CD4-positive, CD25-positive, alpha-beta regulatory T cell (primary cell): ENCODE results near the gene ZNF213. TPM values are rescaled to one million over a fixed set of nuclear protein-coding genes. Genes with fewer than 3 reads are reported as not detected.

Experiments used
- ATAC-seq, 2 donors: fragments of 150-1000 bp; cut with Tn5 transposase; one replicate each; pipeline ENCODE4 v1.10.0; 2021; ENCODE audit warnings: low read depth in 2 of 2, moderate number of reproducible peaks in 2 of 2, moderate library complexity in 1 of 2
- DNase-seq, 3 donors: peaks; one replicate each; pipeline versions ENCODE4 v3.0.0 to v3.0.0-alpha.2; 2012 to 2022; ENCODE audit warnings: mixed read lengths in 1 of 3
- H3K27ac ChIP-seq: one replicate; pipeline ENCODE4 v1.7.0; 2013; ENCODE audit warnings: mild to moderate bottlenecking, low read length; ENCODE audit not compliant: insufficient read depth, poor library complexity, severe bottlenecking
- H3K27me3 ChIP-seq: one replicate; pipeline ENCODE4 v1.7.0; 2013; ENCODE audit warnings: low read length; ENCODE audit not compliant: control insufficient read depth, insufficient read depth
- H3K36me3 ChIP-seq: one replicate; pipeline ENCODE4 v1.7.0; 2013; ENCODE audit warnings: mild to moderate bottlenecking, low read length, moderate library complexity; ENCODE audit not compliant: control insufficient read depth, insufficient read depth
- H3K4me1 ChIP-seq: 2 replicates; pipeline ENCODE4 v1.7.0; 2013; ENCODE audit warnings: mild to moderate bottlenecking, low read length; ENCODE audit not compliant: insufficient read depth, control insufficient read depth, poor library complexity, severe bottlenecking
- H3K4me3 ChIP-seq: one replicate; pipeline ENCODE4 v1.7.0; 2013; ENCODE audit warnings: low read depth, mild to moderate bottlenecking, low read length, moderate library complexity
- H3K9me3 ChIP-seq, 2 experiments: 1 replicate in 1 of 2; 2 replicates in 1 of 2; pipeline ENCODE4 v1.7.0; 2013; ENCODE audit warnings: low read length in 2 of 2, mild to moderate bottlenecking in 1 of 2, moderate library complexity in 1 of 2; ENCODE audit not compliant: control insufficient read depth in 2 of 2
- H3K27ac Mint-ChIP-seq, 3 donors: one replicate each; pipeline ENCODE4 v1.8.0; 2020 to 2022; ENCODE audit warnings: mild to moderate bottlenecking in 3 of 3, mixed read lengths in 3 of 3, moderate library complexity in 2 of 3
- H3K27me3 Mint-ChIP-seq: one replicate; pipeline ENCODE4 v1.8.0; 2022; ENCODE audit warnings: mild to moderate bottlenecking, mixed read lengths
- H3K36me3 Mint-ChIP-seq: one replicate; pipeline ENCODE4 v1.8.0; 2020; ENCODE audit warnings: mixed read lengths
- H3K4me1 Mint-ChIP-seq, 4 donors: one replicate each; pipeline ENCODE4 v1.8.0; 2020 to 2022; ENCODE audit warnings: mixed read lengths in 4 of 4, mild to moderate bottlenecking in 1 of 4
- H3K4me3 Mint-ChIP-seq, 4 donors: one replicate each; pipeline ENCODE4 v1.8.0; 2020 to 2022; ENCODE audit warnings: mild to moderate bottlenecking in 4 of 4, mixed read lengths in 4 of 4, moderate library complexity in 3 of 4
- H3K9me3 Mint-ChIP-seq, 7 donors: one replicate each; pipeline ENCODE4 v1.8.0; 2020 to 2022; ENCODE audit warnings: mixed read lengths in 7 of 7, mild to moderate bottlenecking in 3 of 7, moderate library complexity in 2 of 7
- polyA plus RNA-seq, 4 donors: library from polyadenylated mRNA; unstranded; fragments of 300-500 nt; fragmentation: Illumina TruSeq; gene quantifications; one replicate each; pipeline ENCODE4 v1.2.3, GENCODE V29; 2021
- total RNA-seq: library from RNA; stranded (reverse); gene quantifications from one replicate; pipeline ENCODE4 v1.2.3, GENCODE V29; 2022

The ZNF213 gene
- total and polyA plus RNA-seq, 5 donors from 2014 or later = 1.9 to 3.8 (median 2.2) TPM

GRCh38 chr16:3129137-3130131, 5.4 kb upstream of the ZNF213 start:
- peak; percentile 77 to 79 for ATAC-seq
- peaks cover 4% of the 10 kb centered on the region for H3K36me3 Mint-ChIP-seq
- DNase-seq = peak; percentile 78 to 94 (median 89)
- peak overlapping the region; percentile 71 to 94 (median 91) for H3K27ac Mint-ChIP-seq
- Histone ChIP-seq H3K27ac (peak overlapping the region; percentile 63), H3K4me3 (peak overlapping the region; percentile 94), H3K27me3 (no peaks in the 10 kb centered on the region), H3K4me1 (peaks cover 40% of the 10 kb centered on the region), H3K9me3 (no peaks in the 10 kb centered on the region), H3K36me3 (no peaks in the 10 kb centered on the region)
- peaks cover 0 to 1% (median 0%) of the 10 kb centered on the region in 7 donors for H3K9me3 Mint-ChIP-seq
- peaks cover 16 to 60% (median 39%) of the 10 kb centered on the region in 4 donors for H3K4me1 Mint-ChIP-seq
- peak overlapping the region; percentile 88 to 96 (median 93) for H3K4me3 Mint-ChIP-seq
- H3K27me3 Mint-ChIP-seq = no peaks in the 10 kb centered on the region

GRCh38 chr16:3131755-3132377, 3.0 kb upstream of the ZNF213 start:
- Mint-ChIP-seq H3K27ac (peak overlapping the region; percentile 35 to 77 (median 46)), H3K36me3 (peaks cover 4% of the 10 kb centered on the region), H3K27me3 (no peaks in the 10 kb centered on the region), H3K9me3 (peaks cover 0 to under 1% (median 0%) of the 10 kb centered on the region in 7 donors), H3K4me3 (peak overlapping the region in 3 of 4 donors; percentile 50 to 89 (median 62)), H3K4me1 (peaks cover 12 to 67% (median 36%) of the 10 kb centered on the region in 4 donors)
- DNase-seq = peak in 1 of 3 donors; percentile 60
- H3K36me3 ChIP-seq = no peaks in the 10 kb centered on the region
- H3K27me3 ChIP-seq = no peaks in the 10 kb centered on the region
- H3K4me3 ChIP-seq = no peak overlapping the region
- H3K27ac ChIP-seq = no peak overlapping the region
- no peaks in the 10 kb centered on the region for H3K9me3 ChIP-seq
- no peak for ATAC-seq
- peaks cover 42% of the 10 kb centered on the region for H3K4me1 ChIP-seq

GRCh38 chr16:3133844-3134243, 985 bp upstream of the ZNF213 start:
- H3K4me1 Mint-ChIP-seq = peaks cover 11 to 57% (median 22%) of the 10 kb centered on the region in 4 donors
- Histone ChIP-seq H3K36me3 (peaks cover under 1% of the 10 kb centered on the region), H3K27ac (peak overlapping the region; percentile 93), H3K27me3 (no peaks in the 10 kb centered on the region), H3K9me3 (no peaks in the 10 kb centered on the region), H3K4me1 (peaks cover 28% of the 10 kb centered on the region), H3K4me3 (peak overlapping the region; percentile 89)
- H3K27me3 Mint-ChIP-seq = no peaks in the 10 kb centered on the region
- H3K9me3 Mint-ChIP-seq = no peaks in the 10 kb centered on the region
- H3K4me3 Mint-ChIP-seq = peak overlapping the region; percentile 94 to 100 (median 99)
- H3K36me3 Mint-ChIP-seq = peaks cover 4% of the 10 kb centered on the region
- DNase-seq (peak in 1 of 3 donors; percentile 4), ATAC-seq (no peak)
- peak overlapping the region; percentile 96 to 99 (median 96) for H3K27ac Mint-ChIP-seq

- Histone ChIP-seq H3K36me3 (peaks cover 4% of the 10 kb centered on the region), H3K4me3 (peak overlapping the region; percentile 96), H3K4me1 (peaks cover 18% of the 10 kb centered on the region), H3K9me3 (no peaks in the 10 kb centered on the region), H3K27ac (peak overlapping the region; percentile 93), H3K27me3 (no peaks in the 10 kb centered on the region)
- peak overlapping the region; percentile 93 to 99 (median 96) for H3K4me3 Mint-ChIP-seq
- peak in 1 of 3 donors; percentile 62 for DNase-seq
- peak in 1 of 2 donors; percentile 23 for ATAC-seq
- H3K27ac Mint-ChIP-seq = peak overlapping the region in 2 of 3 donors; percentile 96 to 99
- H3K9me3 Mint-ChIP-seq = no peaks in the 10 kb centered on the region
- peaks cover 4 to 48% (median 14%) of the 10 kb centered on the region in 4 donors for H3K4me1 Mint-ChIP-seq
- peaks cover 3% of the 10 kb centered on the region for H3K36me3 Mint-ChIP-seq
- H3K27me3 Mint-ChIP-seq = no peaks in the 10 kb centered on the region
Measured at GRCh38 chr16:3135126-3135715, 392 bp downstream of the ZNF213 start.

GRCh38 chr16:3137267-3137666, 2.4 kb downstream of the ZNF213 start:
- Histone ChIP-seq H3K27me3 (no peaks in the 10 kb centered on the region), H3K4me1 (peaks cover 18% of the 10 kb centered on the region), H3K36me3 (peaks cover 13% of the 10 kb centered on the region), H3K27ac (no peak overlapping the region), H3K4me3 (no peak overlapping the region), H3K9me3 (no peaks in the 10 kb centered on the region)
- H3K27ac Mint-ChIP-seq = no peak overlapping the region
- peak overlapping the region in 2 of 4 donors; percentile 54 to 70 for H3K4me3 Mint-ChIP-seq
- peaks cover 4 to 48% (median 14%) of the 10 kb centered on the region in 4 donors for H3K4me1 Mint-ChIP-seq
- no peak for ATAC-seq
- no peak for DNase-seq
- H3K27me3 Mint-ChIP-seq = no peaks in the 10 kb centered on the region
- peaks cover 7% of the 10 kb centered on the region for H3K36me3 Mint-ChIP-seq
- no peaks in the 10 kb centered on the region for H3K9me3 Mint-ChIP-seq

- no peaks in the 10 kb centered on the region for H3K27me3 Mint-ChIP-seq
- Histone ChIP-seq H3K27ac (no peak overlapping the region), H3K36me3 (peaks cover 14% of the 10 kb centered on the region), H3K4me1 (peaks cover 18% of the 10 kb centered on the region), H3K4me3 (no peak overlapping the region), H3K9me3 (no peaks in the 10 kb centered on the region), H3K27me3 (no peaks in the 10 kb centered on the region)
- H3K4me1 Mint-ChIP-seq = peaks cover 4 to 45% (median 14%) of the 10 kb centered on the region in 4 donors
- H3K36me3 Mint-ChIP-seq = peaks cover 10% of the 10 kb centered on the region
- DNase-seq = no peak
- peak overlapping the region in 1 of 4 donors; percentile 70 for H3K4me3 Mint-ChIP-seq
- no peak for ATAC-seq
- no peak overlapping the region for H3K27ac Mint-ChIP-seq
- H3K9me3 Mint-ChIP-seq = no peaks in the 10 kb centered on the region
Measured at GRCh38 chr16:3138342-3138741, 3.5 kb downstream of the ZNF213 start.

GRCh38 chr16:3138823-3139426, 4.1 kb downstream of the ZNF213 start:
- H3K4me1 ChIP-seq = peaks cover 15% of the 10 kb centered on the region
- H3K27me3 Mint-ChIP-seq = no peaks in the 10 kb centered on the region
- peak overlapping the region in 2 of 4 donors; percentile 70 to 83 for H3K4me3 Mint-ChIP-seq
- H3K36me3 ChIP-seq = peaks cover 14% of the 10 kb centered on the region
- no peak overlapping the region for H3K27ac ChIP-seq
- DNase-seq = no peak
- peaks cover under 1 to 40% (median 11%) of the 10 kb centered on the region in 4 donors for H3K4me1 Mint-ChIP-seq
- H3K36me3 Mint-ChIP-seq = peaks cover 10% of the 10 kb centered on the region
- no peak overlapping the region for H3K4me3 ChIP-seq
- H3K27me3 ChIP-seq = no peaks in the 10 kb centered on the region
- no peaks in the 10 kb centered on the region for H3K9me3 ChIP-seq
- no peaks in the 10 kb centered on the region for H3K9me3 Mint-ChIP-seq
- no peak for ATAC-seq
- H3K27ac Mint-ChIP-seq = no peak overlapping the region
